ENCODE data around the gene RTL9. TPM values are rescaled to one million over a fixed set of nuclear protein-coding genes. Genes with fewer than 3 reads are reported as not detected.
A peak's percentile ranks its signal among the peaks of the same experiment; 100 is the strongest.

RTL9 gene
- total and polyA plus RNA-seq, 9 of the 15 experiments (the other 6 are each of a cell fraction or from before 2014, with no cell fraction given): 0.04 to 0.35 (median 0.13) TPM; not detected in 1

DNA sequence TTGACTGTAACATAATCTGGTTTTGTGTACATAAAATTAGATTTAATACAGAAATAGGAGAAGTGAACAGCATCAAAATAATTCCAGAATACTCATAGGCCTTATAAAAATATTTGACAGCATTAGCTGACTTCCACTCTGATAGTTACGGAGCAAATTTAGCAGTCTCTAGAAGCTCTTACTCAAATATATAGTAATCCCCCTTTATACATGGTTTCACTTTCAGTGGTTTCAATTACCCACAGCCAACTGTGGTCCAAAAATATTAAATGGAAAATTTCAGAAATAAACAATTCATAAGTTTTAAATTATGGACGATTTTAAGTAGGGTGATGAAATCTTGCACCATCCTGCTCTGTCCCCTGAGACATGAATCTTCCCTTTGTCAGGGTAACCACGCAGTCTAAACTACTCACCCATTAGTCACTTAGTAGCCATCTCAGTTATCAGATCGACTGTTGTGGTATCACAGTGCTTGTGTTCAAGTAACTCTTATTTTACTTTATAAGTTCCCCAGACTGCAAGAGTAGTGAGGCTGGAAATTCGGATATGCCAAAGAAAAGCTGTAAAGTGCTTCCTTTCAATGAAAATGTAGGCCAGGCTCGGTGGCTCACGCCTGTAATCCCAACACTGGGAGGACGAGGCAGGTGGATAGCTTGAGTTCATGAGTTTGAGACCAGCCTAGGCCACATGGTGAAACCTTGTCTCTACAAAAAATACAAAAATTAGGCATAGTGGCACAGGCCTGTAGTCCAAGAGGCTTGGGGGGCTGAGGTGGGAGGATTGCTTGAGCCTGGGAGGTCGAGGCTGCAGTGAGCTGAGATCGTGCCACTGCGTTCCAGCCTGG is 17.2 kb upstream of the RTL9 start (continued):
- TF ChIP-seq MAX (CRISPR knock-in tag; IDR thresholded peaks at IDR 0.05) (no peak), POLR2B (IDR thresholded peaks at IDR 0.05; ENCODE audit: low read depth, partially characterized antibody) (no peak), HNRNPL (IDR thresholded peaks at IDR 0.05; ENCODE audit: low read depth, low read length) (no peak), USF2 (CRISPR knock-in tag; IDR thresholded peaks at IDR 0.05) (no peak), RFX1 (IDR thresholded peaks at IDR 0.05) (peak; percentile 41), STAT5B (CRISPR knock-in tag; IDR thresholded peaks at IDR 0.05) (no peak), SMARCC2 (IDR thresholded peaks at IDR 0.05; ENCODE audit: low read depth) (no peak), KLF10 (CRISPR knock-in tag; IDR thresholded peaks at IDR 0.05) (no peak), TCF3 (CRISPR knock-in tag; IDR thresholded peaks at IDR 0.05) (no peak), ZFX (CRISPR knock-in tag; IDR thresholded peaks at IDR 0.05) (no peak), ZNF79 (CRISPR knock-in tag; IDR thresholded peaks at IDR 0.05; ENCODE audit: low read depth) (no peak), ZNF347 (CRISPR knock-in tag; IDR thresholded peaks at IDR 0.05; ENCODE audit: low read depth) (no peak), ZNF699 (CRISPR knock-in tag; IDR thresholded peaks at IDR 0.05; ENCODE audit: insufficient replicate concordance) (no peak), COPS2 (conservative IDR thresholded peaks at IDR 0.05) (no peak), GTF2E2 (tag; IDR thresholded peaks at IDR 0.05) (no peak), NR2F6 (CRISPR knock-in tag; IDR thresholded peaks at IDR 0.05) (no peak), XRCC5 (IDR thresholded peaks at IDR 0.05; ENCODE audit: low read depth, low read length) (no peak), XRCC3 (IDR thresholded peaks at IDR 0.05) (no peak), TAF9B (IDR thresholded peaks at IDR 0.05; ENCODE audit: partially characterized antibody) (no peak), TOE1 (IDR thresholded peaks at IDR 0.05; ENCODE audit: borderline replicate concordance) (no peak), TOE1 (CRISPR knock-in tag; IDR thresholded peaks at IDR 0.05; ENCODE audit: borderline replicate concordance, low read depth) (no peak), RUNX1 (IDR thresholded peaks at IDR 0.05; ENCODE audit: low read depth) (no peak), HMG20A (CRISPR knock-in tag; conservative IDR thresholded peaks at IDR 0.05) (no peak), ZNF239 (CRISPR knock-in tag; IDR thresholded peaks at IDR 0.05) (no peak), CREBBP (IDR thresholded peaks at IDR 0.05; ENCODE audit: low read depth, low read length) (no peak)
- TF ChIP-seq, protein P1, sequence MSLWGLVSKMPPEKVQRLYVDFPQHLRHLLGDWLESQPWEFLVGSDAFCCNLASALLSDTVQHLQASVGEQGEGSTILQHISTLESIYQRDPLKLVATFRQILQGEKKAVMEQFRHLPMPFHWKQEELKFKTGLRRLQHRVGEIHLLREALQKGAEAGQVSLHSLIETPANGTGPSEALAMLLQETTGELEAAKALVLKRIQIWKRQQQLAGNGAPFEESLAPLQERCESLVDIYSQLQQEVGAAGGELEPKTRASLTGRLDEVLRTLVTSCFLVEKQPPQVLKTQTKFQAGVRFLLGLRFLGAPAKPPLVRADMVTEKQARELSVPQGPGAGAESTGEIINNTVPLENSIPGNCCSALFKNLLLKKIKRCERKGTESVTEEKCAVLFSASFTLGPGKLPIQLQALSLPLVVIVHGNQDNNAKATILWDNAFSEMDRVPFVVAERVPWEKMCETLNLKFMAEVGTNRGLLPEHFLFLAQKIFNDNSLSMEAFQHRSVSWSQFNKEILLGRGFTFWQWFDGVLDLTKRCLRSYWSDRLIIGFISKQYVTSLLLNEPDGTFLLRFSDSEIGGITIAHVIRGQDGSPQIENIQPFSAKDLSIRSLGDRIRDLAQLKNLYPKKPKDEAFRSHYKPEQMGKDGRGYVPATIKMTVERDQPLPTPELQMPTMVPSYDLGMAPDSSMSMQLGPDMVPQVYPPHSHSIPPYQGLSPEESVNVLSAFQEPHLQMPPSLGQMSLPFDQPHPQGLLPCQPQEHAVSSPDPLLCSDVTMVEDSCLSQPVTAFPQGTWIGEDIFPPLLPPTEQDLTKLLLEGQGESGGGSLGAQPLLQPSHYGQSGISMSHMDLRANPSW (CRISPR knock-in tag; IDR thresholded peaks at IDR 0.05): no peak
- TF ChIP-seq, protein P2, sequence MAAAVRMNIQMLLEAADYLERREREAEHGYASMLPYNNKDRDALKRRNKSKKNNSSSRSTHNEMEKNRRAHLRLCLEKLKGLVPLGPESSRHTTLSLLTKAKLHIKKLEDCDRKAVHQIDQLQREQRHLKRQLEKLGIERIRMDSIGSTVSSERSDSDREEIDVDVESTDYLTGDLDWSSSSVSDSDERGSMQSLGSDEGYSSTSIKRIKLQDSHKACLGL (CRISPR knock-in tag; IDR thresholded peaks at IDR 0.05; ENCODE audit: borderline replicate concordance, poor library complexity, severe bottlenecking): no peak

Data from K562 (cell line).